OCI-LY3 (cell line): ENCODE data around the gene APBB1.

ENCODE experiments used
- H2AFZ ChIP-seq: fragments of 200-600, 300-600 bp; shearing (Covaris generic); 2 replicates; pipeline ENCODE4 v1.6.0; 2014; ENCODE audit warnings: antibody characterized with exemption, low read depth, low read length
- H3K27ac ChIP-seq: fragments of 200-600, 300-600 bp; sonication (generic); 2 replicates; pipeline ENCODE4 v1.5.1; 2014; ENCODE audit warnings: mild to moderate bottlenecking, low read length, moderate library complexity, mixed read lengths
- H3K27me3 ChIP-seq: fragments of 200-600, 300-600 bp; sonication (generic); 2 replicates; pipeline ENCODE4 v1.6.1; 2014; ENCODE audit warnings: low read depth, low read length, mixed read lengths
- H3K36me3 ChIP-seq: fragments of 200-600, 300-600 bp; sonication (generic); replicated peaks from 2 replicates; pipeline ENCODE3; 2014; ENCODE audit warnings: low read depth, low read length, mixed read lengths
- H3K4me1 ChIP-seq: fragments of 300-600, 200-600 bp; sonication (generic); 2 replicates; pipeline ENCODE4 v1.6.1; 2014; ENCODE audit warnings: low read length, mixed read lengths
- H3K4me2 ChIP-seq: fragments of 200-600, 300-600 bp; sonication (generic); 2 replicates; pipeline ENCODE4 v1.6.1; 2014; ENCODE audit warnings: low read length, mixed read lengths
- H3K4me3 ChIP-seq: fragments of 300-600, 200-600 bp; sonication (generic); 2 replicates; pipeline ENCODE4 v1.5.1; 2014; ENCODE audit warnings: antibody characterized with exemption, mild to moderate bottlenecking, low read length, moderate library complexity
- H3K79me2 ChIP-seq: fragments of 300-600, 200-600 bp; shearing (Covaris generic); 2 replicates; pipeline ENCODE4 v1.6.1; 2014; ENCODE audit warnings: mild to moderate bottlenecking, low read length, mixed read lengths
- H3K9ac ChIP-seq: fragments of 300-600, 200-600 bp; shearing (Covaris generic); 2 replicates; pipeline ENCODE4 v1.6.0; 2014; ENCODE audit warnings: mild to moderate bottlenecking, low read length, moderate library complexity
- H3K9me3 ChIP-seq: fragments of 200-600, 300-600 bp; shearing (Covaris generic); 2 replicates; pipeline ENCODE4 v1.6.1; 2014; ENCODE audit warnings: low read length, mixed read lengths; ENCODE audit not compliant: insufficient read depth
- H4K20me1 ChIP-seq: fragments of 200-600, 300-600 bp; sonication (generic); 2 replicates; pipeline ENCODE4 v1.6.1; 2016; ENCODE audit warnings: low read length, mixed read lengths; ENCODE audit not compliant: insufficient read depth
- EZH2phosphoT487 ChIP-seq: fragments of 200-600 bp; shearing (Covaris generic); IDR thresholded peaks from 2 replicates; pipeline ENCODE4 v1.6.1; 2018; ENCODE audit warnings: antibody characterized with exemption, mixed run types, low read depth
- TF ChIP-seq, protein P1 (sequence below): fragments of 200-600, 300-600 bp; sonication (generic); IDR thresholded peaks from 2 replicates; pipeline ENCODE4 v1.5.1; 2014; ENCODE audit warnings: antibody characterized with exemption, low read length, low read depth

The APBB1 gene

DNA sequence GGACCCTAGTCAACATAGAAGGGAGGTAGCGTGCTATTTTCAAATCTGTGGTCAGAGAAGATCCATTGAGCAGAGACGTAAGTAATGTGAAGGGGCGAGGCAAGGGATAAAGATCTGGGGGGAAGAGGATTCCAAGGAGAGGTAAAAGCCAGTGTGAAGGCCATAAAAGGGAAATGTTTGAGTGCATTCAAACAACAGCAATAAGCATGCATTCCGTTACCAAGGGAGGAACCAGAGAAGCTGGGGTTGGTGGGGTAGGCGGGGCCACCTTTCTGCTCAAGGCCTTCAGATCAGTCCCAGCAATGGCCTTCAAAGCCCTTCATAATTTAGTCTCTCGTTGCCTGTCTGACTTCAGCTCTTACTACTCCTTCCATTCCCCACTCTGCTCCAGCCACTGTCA is 47.1 kb downstream of the APBB1 start:
- Histone ChIP-seq H3K9ac (no peak overlapping the region), H3K4me1 (no peaks in the 10 kb centered on the region), H2AFZ (no peak overlapping the region), H3K27ac (no peak overlapping the region), H3K36me3 (no peaks in the 10 kb centered on the region), H3K9me3 (no peaks in the 10 kb centered on the region), H3K4me3 (no peak overlapping the region), H4K20me1 (no peaks in the 10 kb centered on the region), H3K79me2 (no peaks in the 10 kb centered on the region), H3K27me3 (peaks cover 5% of the 10 kb centered on the region), H3K4me2 (no peak overlapping the region)
- TF ChIP-seq, protein P1, sequence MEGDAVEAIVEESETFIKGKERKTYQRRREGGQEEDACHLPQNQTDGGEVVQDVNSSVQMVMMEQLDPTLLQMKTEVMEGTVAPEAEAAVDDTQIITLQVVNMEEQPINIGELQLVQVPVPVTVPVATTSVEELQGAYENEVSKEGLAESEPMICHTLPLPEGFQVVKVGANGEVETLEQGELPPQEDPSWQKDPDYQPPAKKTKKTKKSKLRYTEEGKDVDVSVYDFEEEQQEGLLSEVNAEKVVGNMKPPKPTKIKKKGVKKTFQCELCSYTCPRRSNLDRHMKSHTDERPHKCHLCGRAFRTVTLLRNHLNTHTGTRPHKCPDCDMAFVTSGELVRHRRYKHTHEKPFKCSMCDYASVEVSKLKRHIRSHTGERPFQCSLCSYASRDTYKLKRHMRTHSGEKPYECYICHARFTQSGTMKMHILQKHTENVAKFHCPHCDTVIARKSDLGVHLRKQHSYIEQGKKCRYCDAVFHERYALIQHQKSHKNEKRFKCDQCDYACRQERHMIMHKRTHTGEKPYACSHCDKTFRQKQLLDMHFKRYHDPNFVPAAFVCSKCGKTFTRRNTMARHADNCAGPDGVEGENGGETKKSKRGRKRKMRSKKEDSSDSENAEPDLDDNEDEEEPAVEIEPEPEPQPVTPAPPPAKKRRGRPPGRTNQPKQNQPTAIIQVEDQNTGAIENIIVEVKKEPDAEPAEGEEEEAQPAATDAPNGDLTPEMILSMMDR: no peak
- TF ChIP-seq EZH2phosphoT487: no peak

DNA sequence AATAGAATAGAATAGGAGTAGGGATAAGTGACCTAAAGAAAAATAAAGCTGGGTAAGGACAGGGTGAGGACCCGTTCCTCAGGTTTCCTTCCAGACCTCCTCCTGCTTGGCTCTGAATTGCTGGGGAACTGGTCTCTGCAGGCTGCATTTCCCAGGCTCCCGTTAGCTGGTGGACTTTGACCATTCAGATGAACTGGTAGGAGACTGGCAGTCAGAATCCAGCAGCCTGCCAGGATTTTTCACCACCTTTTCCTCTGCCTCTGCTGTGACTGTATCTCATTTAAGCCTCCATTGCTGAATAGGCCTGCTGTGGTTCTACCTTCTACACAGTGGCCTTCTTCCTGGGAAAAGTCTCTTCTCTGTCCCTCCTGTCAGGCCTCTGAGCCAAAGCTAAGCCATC is 53.2 kb downstream of the APBB1 start:
- Histone ChIP-seq H3K9ac (no peak overlapping the region), H4K20me1 (no peaks in the 10 kb centered on the region), H3K27me3 (peaks cover 12% of the 10 kb centered on the region), H3K79me2 (no peaks in the 10 kb centered on the region), H3K36me3 (no peaks in the 10 kb centered on the region), H3K4me3 (no peak overlapping the region), H2AFZ (no peak overlapping the region), H3K9me3 (no peaks in the 10 kb centered on the region), H3K4me1 (no peaks in the 10 kb centered on the region), H3K4me2 (no peak overlapping the region), H3K27ac (no peak overlapping the region)
- TF ChIP-seq EZH2phosphoT487: no peak
- TF ChIP-seq, protein P1: no peak

DNA sequence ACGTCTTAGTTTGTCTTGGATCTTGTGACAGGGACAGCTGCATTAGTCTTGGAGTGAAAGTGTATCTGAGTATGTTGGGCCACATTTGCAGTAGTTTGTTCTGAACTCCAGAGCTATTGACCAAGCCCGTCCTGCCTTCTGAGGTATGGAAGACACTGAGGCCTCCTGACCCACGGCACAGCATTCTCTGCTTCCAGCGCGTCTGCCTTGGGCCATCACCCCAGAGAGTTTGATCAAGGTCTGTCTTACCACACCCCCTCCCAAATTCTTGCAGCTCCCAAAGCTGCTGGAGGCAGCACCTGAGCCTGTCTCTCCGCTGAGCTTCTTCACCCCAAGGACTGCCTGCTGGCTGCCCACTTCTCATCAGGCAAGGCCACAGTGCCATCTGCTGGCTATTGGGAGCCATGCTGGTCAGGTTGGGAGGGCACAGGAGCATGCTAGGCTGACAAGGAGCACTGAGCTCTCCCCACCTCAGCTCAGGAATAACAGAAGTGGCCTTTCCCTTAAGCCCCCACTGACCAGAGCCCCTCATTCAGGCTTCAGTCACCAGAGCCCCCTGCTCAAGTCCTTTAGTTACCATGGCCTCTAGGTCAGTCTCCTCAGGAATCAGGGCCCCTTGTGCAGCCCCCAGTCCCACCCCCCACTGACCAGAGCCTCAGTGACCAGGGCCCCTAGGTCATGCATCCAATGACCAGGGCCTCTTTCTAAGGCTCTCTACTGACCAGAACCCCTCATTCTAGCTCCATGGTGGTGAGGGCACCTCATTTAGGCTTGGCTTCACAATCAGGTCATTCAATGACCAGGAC is 55.8 kb downstream of the APBB1 start:
- H3K79me2 ChIP-seq: no peaks in the 10 kb centered on the region

DNA sequence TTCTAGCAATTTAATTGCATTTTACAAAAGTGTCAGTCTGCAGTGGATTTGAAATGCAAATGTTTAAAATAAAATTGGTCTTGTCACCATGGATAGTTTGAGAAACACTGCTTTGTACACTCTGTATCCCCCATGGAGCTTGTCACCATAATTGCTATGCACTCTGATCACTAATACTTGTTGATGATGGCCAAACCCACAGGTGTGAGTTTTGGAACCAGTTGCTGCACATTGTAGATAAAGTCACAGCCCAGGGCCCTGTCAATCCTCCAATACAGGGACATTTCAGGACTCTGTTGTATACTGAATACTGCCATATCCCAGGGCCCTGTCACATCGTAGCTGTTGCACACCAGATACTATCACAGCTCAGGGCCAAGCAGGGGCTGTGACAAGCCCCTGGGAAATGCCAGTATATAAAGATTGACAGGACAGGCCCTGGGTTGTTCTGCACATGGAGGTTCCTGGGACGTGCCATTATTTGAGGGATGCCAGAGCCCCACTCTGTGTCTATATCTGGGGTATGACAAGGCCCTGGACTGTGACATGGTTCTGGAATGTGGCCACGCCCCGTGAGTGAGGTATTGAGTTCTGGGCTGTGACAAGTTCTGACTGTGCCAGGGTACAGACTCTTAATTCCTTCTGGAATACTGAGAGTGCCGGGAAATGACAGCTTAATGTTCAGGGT is 56.6 kb downstream of the APBB1 start:
- Histone ChIP-seq H3K4me3 (no peak overlapping the region), H2AFZ (no peak overlapping the region), H3K27me3 (peaks cover 12% of the 10 kb centered on the region), H3K27ac (no peak overlapping the region), H3K36me3 (no peaks in the 10 kb centered on the region), H3K9me3 (no peaks in the 10 kb centered on the region), H3K4me2 (no peak overlapping the region), H4K20me1 (no peaks in the 10 kb centered on the region), H3K79me2 (no peaks in the 10 kb centered on the region), H3K9ac (no peak overlapping the region), H3K4me1 (no peaks in the 10 kb centered on the region)
- TF ChIP-seq, protein P1: no peak
- no peak for TF ChIP-seq EZH2phosphoT487

More for the DNA sequence above, 55.8 kb downstream of the APBB1 start:
- no peaks in the 10 kb centered on the region for H3K4me1 ChIP-seq
- no peak overlapping the region; the same call in 1 of the 2 replicates for H2AFZ ChIP-seq
- H3K4me2 ChIP-seq: no peak overlapping the region
- peaks cover 12% of the 10 kb centered on the region for H3K27me3 ChIP-seq
- no peak overlapping the region for H3K27ac ChIP-seq
- H4K20me1 ChIP-seq: no peaks in the 10 kb centered on the region
- H3K9ac ChIP-seq: no peak overlapping the region
- TF ChIP-seq, protein P1: peak; percentile 85
- no peak for TF ChIP-seq EZH2phosphoT487
- H3K36me3 ChIP-seq: no peaks in the 10 kb centered on the region
- no peaks in the 10 kb centered on the region for H3K9me3 ChIP-seq
- no peak overlapping the region for H3K4me3 ChIP-seq
